Parathyroid adenoma (tissue), 2 donors: ENCODE measurements around the gene ALKBH6.

ENCODE experiments used
- H2AFZ ChIP-seq: fragments of 300-600 bp; sonication (generic); one replicate; pipeline ENCODE4 v1.7.0; 2017; ENCODE audit warnings: antibody characterized with exemption, mild to moderate bottlenecking
- H3K27ac ChIP-seq: fragments of 300-600 bp; sonication (generic); one replicate; pipeline ENCODE4 v1.7.0; 2017
- H3K27me3 ChIP-seq: fragments of 300-600 bp; sonication (generic); one replicate; pipeline ENCODE4 v1.7.0; 2017; ENCODE audit warnings: low read length; ENCODE audit not compliant: control insufficient read depth, insufficient read depth
- H3K36me3 ChIP-seq: fragments of 300-600 bp; sonication (generic); one replicate; pipeline ENCODE4 v1.7.0; 2017; ENCODE audit warnings: low read length; ENCODE audit not compliant: control insufficient read depth, insufficient read depth
- H3K4me1 ChIP-seq: fragments of 300-600 bp; sonication (generic); one replicate; pipeline ENCODE4 v1.7.0; 2017; ENCODE audit warnings: control low read depth
- H3K4me2 ChIP-seq: fragments of 300-600 bp; sonication (generic); one replicate; pipeline ENCODE4 v1.7.0; 2017; ENCODE audit warnings: low read length
- H3K4me3 ChIP-seq: fragments of 300-600 bp; sonication (generic); one replicate; pipeline ENCODE4 v1.7.0; 2017; ENCODE audit warnings: low read depth, low read length
- H3K79me2 ChIP-seq: fragments of 300-600 bp; sonication (generic); one replicate; pipeline ENCODE4 v1.7.0; 2017; ENCODE audit warnings: control low read depth
- H3K9ac ChIP-seq: fragments of 300-600 bp; sonication (generic); one replicate; pipeline ENCODE4 v1.7.0; 2017; ENCODE audit warnings: mild to moderate bottlenecking
- H3K9me3 ChIP-seq: fragments of 300-600 bp; sonication (generic); one replicate; pipeline ENCODE4 v1.7.0; 2017; ENCODE audit warnings: low read length; ENCODE audit not compliant: control insufficient read depth
- TF ChIP-seq, protein P1 (sequence below): fragments of 300-600 bp; sonication (generic); IDR thresholded peaks from one replicate; pipeline ENCODE4 v1.7.0; 2017; ENCODE audit warnings: antibody characterized with exemption, mild to moderate bottlenecking
- donor health status: primary hyperparathyroidism.

The ALKBH6 gene

DNA sequence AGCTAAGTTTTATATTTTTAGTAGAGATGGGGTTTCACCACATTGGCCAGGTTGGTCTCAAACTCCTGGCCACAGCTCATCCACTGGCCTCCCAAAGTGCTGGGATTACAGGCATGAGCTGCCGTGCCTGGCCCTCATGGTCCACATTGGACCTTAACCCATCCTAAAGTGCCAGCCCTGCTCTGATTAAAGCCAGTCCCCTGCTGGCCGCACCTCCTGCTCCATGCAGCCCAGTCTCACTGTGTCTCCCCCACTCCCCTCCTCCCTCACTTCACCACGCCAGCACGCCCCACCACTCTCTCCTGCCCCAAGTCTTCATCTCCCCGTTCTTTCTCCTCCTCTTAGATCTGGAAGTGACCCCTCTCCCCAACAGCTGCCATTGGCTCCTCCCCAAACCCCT is 35.7 kb downstream of the ALKBH6 start:
- no peak overlapping the region for H2AFZ ChIP-seq
- TF ChIP-seq, protein P1, sequence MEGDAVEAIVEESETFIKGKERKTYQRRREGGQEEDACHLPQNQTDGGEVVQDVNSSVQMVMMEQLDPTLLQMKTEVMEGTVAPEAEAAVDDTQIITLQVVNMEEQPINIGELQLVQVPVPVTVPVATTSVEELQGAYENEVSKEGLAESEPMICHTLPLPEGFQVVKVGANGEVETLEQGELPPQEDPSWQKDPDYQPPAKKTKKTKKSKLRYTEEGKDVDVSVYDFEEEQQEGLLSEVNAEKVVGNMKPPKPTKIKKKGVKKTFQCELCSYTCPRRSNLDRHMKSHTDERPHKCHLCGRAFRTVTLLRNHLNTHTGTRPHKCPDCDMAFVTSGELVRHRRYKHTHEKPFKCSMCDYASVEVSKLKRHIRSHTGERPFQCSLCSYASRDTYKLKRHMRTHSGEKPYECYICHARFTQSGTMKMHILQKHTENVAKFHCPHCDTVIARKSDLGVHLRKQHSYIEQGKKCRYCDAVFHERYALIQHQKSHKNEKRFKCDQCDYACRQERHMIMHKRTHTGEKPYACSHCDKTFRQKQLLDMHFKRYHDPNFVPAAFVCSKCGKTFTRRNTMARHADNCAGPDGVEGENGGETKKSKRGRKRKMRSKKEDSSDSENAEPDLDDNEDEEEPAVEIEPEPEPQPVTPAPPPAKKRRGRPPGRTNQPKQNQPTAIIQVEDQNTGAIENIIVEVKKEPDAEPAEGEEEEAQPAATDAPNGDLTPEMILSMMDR: no peak
- no peak overlapping the region for H3K9ac ChIP-seq
- no peak overlapping the region for H3K4me3 ChIP-seq
- no peaks in the 10 kb centered on the region for H3K4me1 ChIP-seq
- no peaks in the 10 kb centered on the region for H3K27me3 ChIP-seq
- no peaks in the 10 kb centered on the region for H3K9me3 ChIP-seq
- no peak overlapping the region for H3K4me2 ChIP-seq
- no peaks in the 10 kb centered on the region for H3K36me3 ChIP-seq
- H3K79me2 ChIP-seq: no peaks in the 10 kb centered on the region
- no peak overlapping the region for H3K27ac ChIP-seq

GRCh38 chr19:35977446-35978222 is 36.4 kb downstream of the ALKBH6 start:
- TF ChIP-seq, protein P1: peak; percentile 13
- Histone ChIP-seq H2AFZ (no peak overlapping the region), H3K4me1 (no peaks in the 10 kb centered on the region), H3K4me3 (no peak overlapping the region), H3K27ac (no peak overlapping the region), H3K27me3 (no peaks in the 10 kb centered on the region), H3K36me3 (no peaks in the 10 kb centered on the region), H3K9ac (no peak overlapping the region), H3K4me2 (no peak overlapping the region), H3K9me3 (no peaks in the 10 kb centered on the region), H3K79me2 (no peaks in the 10 kb centered on the region)

DNA sequence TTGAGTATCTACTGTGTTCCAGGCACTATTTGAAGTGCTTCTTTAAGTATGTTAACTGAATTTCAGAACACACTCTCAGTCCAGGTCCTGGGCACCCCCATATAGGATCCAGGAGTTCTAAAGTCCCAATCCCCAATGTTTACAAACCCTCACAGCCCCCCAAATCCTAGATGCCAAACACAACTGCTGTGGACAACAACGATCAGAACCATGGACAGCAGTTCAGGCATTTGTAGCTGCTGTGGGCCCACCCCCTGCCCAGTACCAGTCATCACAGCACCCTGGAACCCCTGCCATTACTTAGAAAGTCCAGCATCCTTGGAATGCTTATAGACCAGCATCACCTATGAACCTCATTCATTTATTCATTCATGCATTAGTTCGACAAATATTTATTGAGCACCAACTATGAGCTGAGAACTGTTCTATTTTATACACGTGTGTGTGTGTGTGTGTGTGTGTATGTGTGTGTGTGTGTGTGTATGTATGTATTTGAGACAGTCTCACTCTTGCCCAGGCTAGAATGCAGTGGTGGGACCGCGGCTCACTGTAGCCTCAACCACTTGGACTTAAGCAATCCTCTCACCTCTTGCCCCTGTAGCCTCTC is 38.3 kb downstream of the ALKBH6 start:
- Histone ChIP-seq H3K79me2 (no peaks in the 10 kb centered on the region), H3K27ac (no peak overlapping the region), H2AFZ (no peak overlapping the region), H3K9me3 (no peaks in the 10 kb centered on the region), H3K9ac (no peak overlapping the region), H3K4me2 (no peak overlapping the region), H3K4me1 (no peaks in the 10 kb centered on the region), H3K27me3 (no peaks in the 10 kb centered on the region), H3K4me3 (no peak overlapping the region), H3K36me3 (no peaks in the 10 kb centered on the region)
- TF ChIP-seq, protein P1: no peak

- H3K4me2 ChIP-seq: no peak overlapping the region
- H3K9ac ChIP-seq: no peak overlapping the region
- TF ChIP-seq, protein P1: no peak
- no peak overlapping the region for H3K27ac ChIP-seq
- H3K27me3 ChIP-seq: no peaks in the 10 kb centered on the region
- no peaks in the 10 kb centered on the region for H3K36me3 ChIP-seq
- no peak overlapping the region for H3K4me3 ChIP-seq
- no peaks in the 10 kb centered on the region for H3K79me2 ChIP-seq
- H2AFZ ChIP-seq: no peak overlapping the region
- no peaks in the 10 kb centered on the region for H3K9me3 ChIP-seq
- H3K4me1 ChIP-seq: peaks cover 3% of the 10 kb centered on the region
Measured at GRCh38 chr19:35973487-35973886, 40.5 kb downstream of the ALKBH6 start.

- no peaks in the 10 kb centered on the region for H3K27me3 ChIP-seq
- H3K4me3 ChIP-seq: no peak overlapping the region
- no peak overlapping the region for H3K9ac ChIP-seq
- H3K79me2 ChIP-seq: no peaks in the 10 kb centered on the region
- peaks cover 3% of the 10 kb centered on the region for H3K4me1 ChIP-seq
- no peaks in the 10 kb centered on the region for H3K9me3 ChIP-seq
- no peak overlapping the region for H3K4me2 ChIP-seq
- H3K36me3 ChIP-seq: no peaks in the 10 kb centered on the region
- TF ChIP-seq, protein P1: no peak
- H3K27ac ChIP-seq: no peak overlapping the region
- H2AFZ ChIP-seq: no peak overlapping the region
Measured at GRCh38 chr19:35966771-35967170, 47.2 kb downstream of the ALKBH6 start.
